Measurements from ENCODE around the gene VTN. TPM values are rescaled to one million over a fixed set of nuclear protein-coding genes. Genes with fewer than 3 reads are reported as not detected.

Gene VTN
- polyA plus RNA-seq, 2 of the 4 experiments (the other 2 are of a cell fraction), result 10.2 to 25.5 TPM

GRCh38 chr17:28390141-28390540, 20.0 kb upstream of the VTN start:
- POLR2A ChIA-PET, result no interaction called here
- ATAC-seq, result no peak
- no peak for DNase-seq (ENCODE audit: low read depth in 1 of 2, low spot score in 1 of 2)
- H3K4me2 ChIP-seq, result no peak overlapping the region
- TF ChIP-seq CHD2 (IDR thresholded peaks at IDR 0.05; ENCODE audit: low read length, partially characterized antibody) (no peak), MAZ (IDR thresholded peaks at IDR 0.05; ENCODE audit: borderline replicate concordance, low read depth, low read length) (no peak), ZC3H11A (IDR thresholded peaks at IDR 0.05) (no peak), FOSB (CRISPR knock-in tag; IDR thresholded peaks at IDR 0.05) (no peak), EHF (CRISPR knock-in tag; IDR thresholded peaks at IDR 0.05) (no peak), JUN (IDR thresholded peaks at IDR 0.05) (no peak), PHF8 (IDR thresholded peaks at IDR 0.05; ENCODE audit: borderline replicate concordance, low read depth) (no peak)
- CTCF ChIA-PET, result no interaction called here
- H3K4me3 ChIP-seq, result no peak overlapping the region
- H3K9me3 ChIP-seq, result no peaks in the 10 kb centered on the region
- H3K4me1 ChIP-seq, result no peaks in the 10 kb centered on the region
- H3K27ac ChIP-seq, result no peak overlapping the region
- WGBS (ENCODE audit: missing lambda C conversion rate), result 86% methylated on average over 1 of the region's 1 CpG
- no peak for FAIRE-seq

- ChIA-PET POLR2A (no interaction called here), CTCF (no interaction called here)
- no peaks in the 10 kb centered on the region for H3K4me1 ChIP-seq
- H3K4me3 ChIP-seq, result no peak overlapping the region
- H3K4me2 ChIP-seq, result no peak overlapping the region
- ATAC-seq (no peak), FAIRE-seq (no peak), DNase-seq (ENCODE audit: low read depth in 1 of 2, low spot score in 1 of 2) (no peak)
- WGBS (ENCODE audit: missing lambda C conversion rate), result 76% methylated on average over 8 of the region's 11 CpGs
- no peaks in the 10 kb centered on the region for H3K9me3 ChIP-seq
- H3K27ac ChIP-seq, result no peak overlapping the region
- TF ChIP-seq HDAC2 (IDR thresholded peaks at IDR 0.05), result no peak
- no peak for TF ChIP-seq POLR2A (IDR thresholded peaks at IDR 0.05; ENCODE audit: low read length)
- TF ChIP-seq EP300 (IDR thresholded peaks at IDR 0.05), result no peak
- no peak for TF ChIP-seq HOXA7 (CRISPR knock-in tag; IDR thresholded peaks at IDR 0.05)
- TF ChIP-seq KDM5A (IDR thresholded peaks at IDR 0.05), result no peak
- no peak for TF ChIP-seq JUN (IDR thresholded peaks at IDR 0.05)
- no peak for TF ChIP-seq CEBPB (IDR thresholded peaks at IDR 0.05)
- no peak for TF ChIP-seq TP53 (CRISPR knock-in tag; IDR thresholded peaks at IDR 0.05)
- no peak for TF ChIP-seq CTCF (IDR thresholded peaks at IDR 0.05)
- TF ChIP-seq MAZ (IDR thresholded peaks at IDR 0.05; ENCODE audit: borderline replicate concordance, low read depth, low read length), result no peak
- no peak for TF ChIP-seq RARB (CRISPR knock-in tag; IDR thresholded peaks at IDR 0.05)
Measured at GRCh38 chr17:28388106-28388505, 18.0 kb upstream of the VTN start.

DNA sequence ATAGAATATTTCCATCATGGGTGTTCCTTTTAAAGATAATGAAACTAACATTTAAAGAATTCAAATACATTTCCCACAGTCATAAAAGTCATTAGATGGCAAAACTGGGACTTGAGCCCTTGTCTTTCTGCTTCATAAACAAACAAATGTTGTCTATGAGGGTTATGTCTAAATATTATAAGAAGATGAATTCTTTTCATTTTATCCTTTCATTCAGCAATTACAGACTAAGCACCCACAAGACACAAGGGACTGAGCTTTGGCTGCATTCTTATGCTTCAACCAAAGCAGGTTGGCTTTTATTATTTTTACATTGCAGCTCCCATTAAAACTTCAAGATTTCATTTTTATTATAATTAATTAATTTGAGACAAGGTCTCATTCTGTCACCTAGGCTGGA, 16.3 kb upstream of the VTN start:
- TF ChIP-seq NFE2L2 (conservative IDR thresholded peaks at IDR 0.05; ENCODE audit: low read length), result no peak
- TF ChIP-seq, protein P1, sequence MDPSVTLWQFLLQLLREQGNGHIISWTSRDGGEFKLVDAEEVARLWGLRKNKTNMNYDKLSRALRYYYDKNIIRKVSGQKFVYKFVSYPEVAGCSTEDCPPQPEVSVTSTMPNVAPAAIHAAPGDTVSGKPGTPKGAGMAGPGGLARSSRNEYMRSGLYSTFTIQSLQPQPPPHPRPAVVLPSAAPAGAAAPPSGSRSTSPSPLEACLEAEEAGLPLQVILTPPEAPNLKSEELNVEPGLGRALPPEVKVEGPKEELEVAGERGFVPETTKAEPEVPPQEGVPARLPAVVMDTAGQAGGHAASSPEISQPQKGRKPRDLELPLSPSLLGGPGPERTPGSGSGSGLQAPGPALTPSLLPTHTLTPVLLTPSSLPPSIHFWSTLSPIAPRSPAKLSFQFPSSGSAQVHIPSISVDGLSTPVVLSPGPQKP (IDR thresholded peaks at IDR 0.05; ENCODE audit: low read depth, low read length), result no peak
- TF ChIP-seq GATA3 (IDR thresholded peaks at IDR 0.05; ENCODE audit: borderline replicate concordance), result no peak
- no peaks in the 10 kb centered on the region for H3K9me3 ChIP-seq
- ATAC-seq, result no peak
- POLR2A ChIA-PET, result interaction anchor here (1.2 kb wide), 1 partner anchor 19 kb away, joined by 3 read pairs; no protein-coding TSS in a partner anchor
- no peak overlapping the region for H3K27ac ChIP-seq
- no peak for DNase-seq (ENCODE audit: low read depth in 1 of 2, low spot score in 1 of 2)
- H3K4me3 ChIP-seq, result no peak overlapping the region
- no peak overlapping the region for H3K4me2 ChIP-seq
- no peaks in the 10 kb centered on the region for H3K4me1 ChIP-seq
- FAIRE-seq, result no peak
- CTCF ChIA-PET, result interaction anchor here (1.3 to 3.4 kb wide), 5 partner anchors 10 to 31 kb away, joined by 4 to 11 read pairs (median 4); no protein-coding TSS in a partner anchor

- FAIRE-seq (no peak), DNase-seq (ENCODE audit: low read depth in 1 of 2, low spot score in 1 of 2) (no peak), ATAC-seq (no peak)
- ChIA-PET CTCF (interaction anchor here (1.5 to 3.4 kb wide), 4 partner anchors 11 to 32 kb away, joined by 4 to 11 read pairs (median 4); no protein-coding TSS in a partner anchor), POLR2A (no interaction called here)
- TF ChIP-seq JUNB (IDR thresholded peaks at IDR 0.05) (no peak), TP53 (CRISPR knock-in tag; IDR thresholded peaks at IDR 0.05) (no peak), MAFK (IDR thresholded peaks at IDR 0.05; ENCODE audit: partially characterized antibody) (no peak), USF2 (IDR thresholded peaks at IDR 0.05) (no peak), POLR2AphosphoS2 (conservative IDR thresholded peaks at IDR 0.05; ENCODE audit: low read length) (no peak), ZNF302 (CRISPR knock-in tag; IDR thresholded peaks at IDR 0.05) (no peak), KDM5A (IDR thresholded peaks at IDR 0.05) (no peak), RARB (CRISPR knock-in tag; IDR thresholded peaks at IDR 0.05) (no peak), CTCF (IDR thresholded peaks at IDR 0.05) (no peak), GATA3 (IDR thresholded peaks at IDR 0.05; ENCODE audit: borderline replicate concordance) (no peak), MAX (IDR thresholded peaks at IDR 0.05) (no peak)
- TF ChIP-seq, protein P1 (IDR thresholded peaks at IDR 0.05; ENCODE audit: low read depth, low read length), result no peak
- no peak overlapping the region for H3K4me3 ChIP-seq
- H3K4me1 ChIP-seq, result peaks cover 9% of the 10 kb centered on the region
- H3K27ac ChIP-seq, result no peak overlapping the region
- H3K9me3 ChIP-seq, result no peaks in the 10 kb centered on the region
- 94% methylated on average over 8 of the region's 8 CpGs for WGBS (ENCODE audit: missing lambda C conversion rate)
- H3K4me2 ChIP-seq, result no peak overlapping the region
Measured at GRCh38 chr17:28385406-28385805, 15.3 kb upstream of the VTN start.

Data from A549 (cell line).